Measurements from ENCODE around the gene UBE2G1. TPM values are rescaled to one million over a fixed set of nuclear protein-coding genes. Genes with fewer than 3 reads are reported as not detected.

UBE2G1 gene
- total and polyA plus RNA-seq, 2 of the 8 experiments (the other 6 are each of a cell fraction or from before 2014, with no cell fraction given), result 73.9 to 170 TPM

- TF ChIP-seq CHD7 (IDR thresholded peaks at IDR 0.05; ENCODE audit: insufficient replicate concordance, low read length) (no peak), SP2 (IDR thresholded peaks at IDR 0.05; ENCODE audit: low read length) (no peak), RBBP5 (IDR thresholded peaks at IDR 0.05; ENCODE audit: borderline replicate concordance, low read depth, low read length) (no peak), CREB1 (IDR thresholded peaks at IDR 0.05) (no peak), MAFK (IDR thresholded peaks at IDR 0.05; ENCODE audit: low read depth, low read length) (no peak), BRCA1 (IDR thresholded peaks at IDR 0.05; ENCODE audit: low read depth, low read length) (no peak), GABPA (IDR thresholded peaks at IDR 0.05; ENCODE audit: borderline replicate concordance, insufficient read depth, low read length) (no peak), HDAC6 (IDR thresholded peaks at IDR 0.05; ENCODE audit: low read depth, low read length) (no peak), MAX (IDR thresholded peaks at IDR 0.05) (no peak)
These were observed 119.8 kb downstream of the UBE2G1 start (continued) for GRCh38 chr17:4246674-4247073.

Measured in H1 (cell line).